ENCODE results near the gene GRID1.
"Not testable (repeated sequence)": the region's sequence is repeated elsewhere in the genome, so short reads cannot be mapped to it uniquely, and the experiment has no call there.

GRID1 gene

DNA sequence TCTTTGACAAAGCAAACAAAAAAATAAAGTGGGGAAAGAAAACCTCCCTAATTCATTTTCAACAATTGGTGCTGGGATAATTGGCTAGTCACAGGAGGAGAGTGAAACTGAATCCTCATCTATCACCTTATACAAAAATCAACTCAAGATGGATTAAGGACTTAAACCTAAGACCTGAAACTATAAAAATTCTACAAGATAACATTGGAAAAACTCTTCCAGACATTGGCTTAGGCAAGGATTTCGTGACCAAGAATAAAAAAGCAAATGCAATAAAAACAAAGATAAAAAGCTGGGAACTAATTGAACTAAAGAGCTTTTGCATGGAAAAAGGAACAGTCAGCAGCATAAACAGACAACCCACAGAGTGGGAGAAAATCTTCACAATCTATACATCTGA lies 271.5 kb downstream of the GRID1 start:
- DNase-seq (ENCODE audit: low read depth); H3K4me3 ChIP-seq (ENCODE audit: low read depth, low read length): not testable (repeated sequence)

DNA sequence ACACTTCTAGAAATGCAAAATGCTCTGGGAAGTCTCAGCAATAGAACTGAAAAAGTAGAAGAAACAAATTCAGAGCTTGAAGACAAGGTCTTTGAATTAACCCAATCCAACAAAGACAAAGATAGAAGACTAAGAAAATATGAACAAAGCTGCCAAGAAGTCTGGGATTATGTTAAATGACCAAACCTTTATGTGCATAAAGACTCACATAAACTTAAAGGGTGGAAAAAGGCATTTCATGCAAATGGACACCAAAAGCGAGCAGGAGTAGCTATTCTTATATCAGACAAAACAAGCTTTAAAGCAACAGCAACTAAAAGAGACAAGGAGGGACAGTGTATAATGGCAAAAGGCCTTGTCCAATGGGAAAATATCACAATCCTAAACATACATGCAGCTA lies 274.3 kb downstream of the GRID1 start:
- not testable (repeated sequence) for H3K4me3 ChIP-seq (ENCODE audit: low read depth, low read length)

DNA sequence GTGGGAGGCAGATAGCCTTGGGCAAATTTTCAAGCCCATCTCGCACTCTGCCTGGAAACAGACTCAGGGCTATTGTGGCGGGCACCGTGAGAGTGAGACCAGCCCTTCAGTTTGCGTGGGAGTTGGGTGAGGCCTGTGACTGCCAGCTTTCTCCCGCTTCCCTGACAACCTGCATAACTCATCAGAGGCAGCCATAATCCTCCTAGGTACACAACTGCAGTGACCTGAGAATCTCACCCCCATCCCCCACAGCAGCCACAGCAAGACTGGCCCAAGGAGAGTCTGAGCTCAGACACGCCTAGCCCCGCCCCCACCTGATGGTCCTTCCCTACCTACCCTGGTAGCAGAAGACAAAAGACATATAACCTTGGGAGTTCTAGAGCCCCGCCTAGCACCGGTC lies 275.4 kb downstream of the GRID1 start:
- no peak overlapping the region for H3K4me3 ChIP-seq (ENCODE audit: low read depth, low read length)
- DNase-seq (ENCODE audit: low read depth), result no peak

More for the DNA sequence above, 274.3 kb downstream of the GRID1 start:
- DNase-seq (ENCODE audit: low read depth), result not testable (repeated sequence)

DNA sequence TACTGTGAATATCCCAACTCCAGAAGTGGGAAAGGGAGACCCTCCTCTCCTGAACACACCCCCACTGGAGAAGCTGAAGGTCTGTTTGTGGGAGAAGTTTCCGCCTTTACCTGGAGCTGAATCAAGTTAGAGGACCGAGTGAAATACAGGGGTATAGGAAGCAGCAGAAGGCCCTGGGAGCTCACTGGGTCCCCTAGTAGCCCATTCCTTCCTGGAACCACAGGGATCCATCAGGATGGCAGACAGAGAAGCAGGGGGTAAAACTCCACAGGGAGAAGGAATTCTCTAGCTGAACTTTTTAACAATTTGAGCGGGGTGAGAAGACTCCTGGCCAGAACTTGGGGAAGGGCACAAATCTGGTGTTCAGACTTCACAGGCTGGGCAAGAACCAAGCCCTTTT lies 275.8 kb downstream of the GRID1 start:
- no peak for DNase-seq (ENCODE audit: low read depth)
- H3K4me3 ChIP-seq (ENCODE audit: low read depth, low read length), result no peak overlapping the region

DNA sequence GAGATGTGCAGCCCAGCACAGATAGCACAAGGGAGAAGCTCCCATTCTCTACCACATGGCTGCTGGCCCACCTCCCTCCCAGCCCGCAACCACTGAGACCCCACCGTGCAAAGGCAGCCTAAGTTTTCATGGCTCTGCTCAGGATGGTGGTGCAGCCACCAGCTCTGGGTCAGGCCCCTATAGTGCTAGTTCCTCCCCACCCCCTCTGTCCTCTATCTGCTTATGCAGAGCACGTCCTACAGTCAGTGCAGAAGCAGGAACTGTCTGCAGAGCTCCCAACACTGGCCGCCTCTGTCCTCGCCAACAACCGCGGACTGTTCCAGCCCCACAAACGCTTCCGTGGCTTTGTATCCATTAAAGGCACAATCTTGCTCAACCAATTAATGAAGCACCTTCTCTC lies 278.9 kb downstream of the GRID1 start:
- DNase-seq (ENCODE audit: low read depth), result no peak
- no peak overlapping the region for H3K4me3 ChIP-seq (ENCODE audit: low read depth, low read length)

DNA sequence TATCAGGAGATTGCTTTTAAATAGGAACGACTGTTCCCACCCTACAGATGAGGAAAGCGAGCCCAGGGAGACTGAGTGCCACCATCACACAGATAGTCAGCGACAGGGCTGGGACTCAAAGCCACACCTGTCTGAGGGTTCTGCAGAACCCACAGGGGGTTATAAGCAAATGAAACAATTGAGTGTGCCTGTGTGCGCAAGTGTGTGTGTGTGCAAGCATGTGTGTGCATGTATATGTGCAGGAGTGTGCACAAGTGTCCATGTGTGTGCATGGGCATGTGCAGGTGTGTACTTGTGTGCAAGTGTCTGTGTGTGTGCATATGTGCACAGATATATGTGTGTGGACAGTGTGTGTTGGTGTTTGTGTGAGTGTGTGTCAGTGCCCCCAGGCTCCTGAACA lies 280.2 kb downstream of the GRID1 start:
- DNase-seq (ENCODE audit: low read depth), result no peak
- no peak overlapping the region for H3K4me3 ChIP-seq (ENCODE audit: low read depth, low read length)

DNA sequence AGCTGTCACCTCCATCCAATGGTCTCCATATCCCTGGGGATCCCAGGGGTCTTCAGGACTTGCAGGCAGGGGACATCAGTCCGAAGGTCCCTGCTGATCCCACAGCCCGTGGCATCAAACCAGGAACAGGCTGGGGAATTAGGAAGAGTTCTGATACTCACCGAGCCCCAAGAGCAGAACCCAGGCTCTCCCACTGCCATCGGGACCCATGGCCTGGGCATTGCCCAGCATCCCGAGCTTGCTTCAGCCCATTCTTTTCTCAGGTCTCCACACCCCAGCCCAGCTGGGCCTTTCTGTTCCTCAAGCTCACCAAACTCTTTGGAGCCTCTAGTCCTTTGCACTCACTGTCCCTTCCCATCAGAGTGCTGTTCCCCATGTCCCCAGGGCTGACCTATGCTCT lies 280.9 kb downstream of the GRID1 start:
- no peak for DNase-seq (ENCODE audit: low read depth)
- H3K4me3 ChIP-seq (ENCODE audit: low read depth, low read length), result no peak overlapping the region

DNA sequence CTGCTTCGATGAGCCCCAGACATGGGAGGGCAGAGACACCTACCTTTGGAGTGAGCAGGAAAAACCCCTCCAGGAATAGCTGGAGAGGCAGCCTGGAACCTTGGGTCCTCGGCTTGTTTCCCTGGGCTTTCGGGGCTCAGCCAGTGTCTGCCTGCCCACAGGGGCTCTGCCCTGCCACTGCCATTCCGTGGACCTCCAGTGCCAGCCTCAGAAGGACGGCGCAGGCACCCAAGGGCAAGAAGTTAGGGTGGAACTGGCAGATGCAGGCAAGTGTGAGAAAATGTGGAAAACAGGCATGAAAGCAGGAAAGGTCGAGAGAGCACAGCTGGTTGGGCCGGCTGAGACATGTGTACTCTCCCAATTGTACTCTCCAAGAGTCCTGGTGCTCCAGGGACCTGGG lies 281.5 kb downstream of the GRID1 start:
- no peak overlapping the region for H3K4me3 ChIP-seq (ENCODE audit: low read depth, low read length)
- DNase-seq (ENCODE audit: low read depth), result no peak

DNA sequence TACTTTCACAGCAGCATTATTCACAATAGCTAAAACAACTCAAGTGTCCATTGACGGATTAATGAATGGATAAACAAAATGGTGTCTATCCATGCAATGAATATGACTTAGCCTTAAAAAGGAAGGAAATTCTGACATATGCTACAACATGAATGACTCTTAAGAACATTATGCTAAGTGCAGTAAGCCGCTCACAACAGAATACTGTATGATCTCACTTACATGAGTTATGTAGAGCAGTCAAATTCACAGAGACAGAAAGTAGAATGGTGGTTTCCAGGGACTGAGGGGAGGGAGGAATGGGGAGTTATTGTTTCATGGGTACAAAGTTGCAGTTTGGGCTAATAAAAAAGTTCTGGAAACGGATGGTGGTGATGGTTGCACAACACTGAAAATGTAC lies 282.0 kb downstream of the GRID1 start:
- no peak for DNase-seq (ENCODE audit: low read depth)
- no peak overlapping the region for H3K4me3 ChIP-seq (ENCODE audit: low read depth, low read length)

DNA sequence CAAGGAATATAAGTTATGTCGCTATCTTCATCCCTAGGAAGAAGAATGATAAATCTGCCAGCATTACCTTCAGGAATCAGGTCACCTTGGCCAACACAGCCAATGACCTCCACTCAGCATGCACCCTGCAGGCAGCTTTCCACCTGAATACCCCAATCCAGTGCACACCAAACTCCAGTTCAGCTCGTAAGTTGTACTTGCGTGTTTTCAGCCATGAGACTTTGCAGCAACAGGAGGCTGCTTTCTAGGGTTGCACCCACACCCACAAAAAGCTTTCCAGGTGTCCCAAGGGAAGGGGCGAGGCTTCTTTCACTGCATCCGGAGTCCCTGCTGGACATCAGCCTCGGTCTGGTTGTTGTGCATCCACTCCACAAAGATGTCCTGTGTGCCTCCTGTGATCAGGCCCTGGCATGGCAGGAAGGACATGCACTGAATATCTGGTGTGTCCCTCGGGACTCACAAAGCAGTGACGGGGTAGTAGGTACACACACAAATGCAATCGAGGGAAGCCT lies 282.9 kb downstream of the GRID1 start:
- DNase-seq (ENCODE audit: low read depth), result no peak
- no peak overlapping the region for H3K4me3 ChIP-seq (ENCODE audit: low read depth, low read length)

DNA sequence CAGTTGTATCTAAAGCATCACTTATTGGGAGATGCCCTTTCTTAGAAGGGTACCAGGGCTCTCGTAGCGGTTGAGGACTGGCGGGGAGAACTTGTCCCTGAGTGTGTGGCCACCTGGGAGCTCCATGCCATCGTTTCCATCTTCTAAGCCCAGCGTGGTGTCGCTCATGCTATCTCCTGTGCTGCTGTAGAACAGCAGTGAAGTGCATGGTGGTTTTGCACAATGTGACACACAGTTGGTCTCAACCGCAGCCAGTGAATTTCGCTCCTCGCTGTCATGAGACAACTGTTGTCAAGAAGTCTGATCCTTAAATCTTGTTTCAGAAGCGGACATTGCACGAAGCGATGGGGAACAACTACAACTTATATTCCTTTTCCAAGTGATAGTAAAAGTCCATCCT lies 283.4 kb downstream of the GRID1 start:
- H3K4me3 ChIP-seq (ENCODE audit: low read depth, low read length), result no peak overlapping the region
- no peak for DNase-seq (ENCODE audit: low read depth)

DNA sequence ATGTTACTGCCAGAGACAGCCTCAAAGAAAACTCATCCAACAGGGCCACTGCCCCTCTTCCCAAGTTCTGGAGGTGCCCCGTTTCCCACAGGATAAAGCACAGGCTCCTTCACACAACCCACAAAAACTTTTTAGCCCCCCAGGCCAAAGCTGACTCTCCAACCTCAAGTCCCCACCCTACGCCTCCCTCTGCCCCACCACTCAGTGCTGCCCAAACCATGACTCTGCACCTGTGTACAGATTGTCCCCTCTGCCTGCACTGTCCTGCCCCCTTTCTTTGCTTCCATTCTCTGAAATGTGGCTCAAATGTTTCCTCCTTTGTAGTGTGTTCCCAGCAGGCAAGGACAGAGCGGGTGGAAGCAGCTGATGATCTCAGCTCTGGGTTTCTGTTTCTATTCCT lies 284.0 kb downstream of the GRID1 start:
- DNase-seq (ENCODE audit: low read depth), result no peak

DNA sequence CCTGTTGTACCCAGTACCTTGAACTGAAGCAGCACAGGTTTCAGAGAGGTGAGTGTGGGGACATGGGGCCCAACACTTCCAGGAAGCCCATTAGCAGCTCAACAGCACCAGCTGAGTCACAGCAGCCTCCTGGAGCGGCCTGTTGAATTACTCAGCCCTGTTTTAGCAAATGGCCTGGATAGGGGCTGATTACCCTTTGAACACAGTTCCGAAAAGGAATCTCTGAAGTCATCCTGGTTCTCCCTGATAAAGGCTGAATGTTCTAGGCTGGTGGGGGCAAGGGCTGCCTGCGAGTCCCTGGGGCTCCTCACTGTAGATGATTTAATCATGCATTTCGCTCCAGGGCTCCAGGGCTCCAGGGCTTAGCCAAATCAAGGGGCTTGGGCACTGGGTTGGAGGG lies 287.5 kb downstream of the GRID1 start:
- DNase-seq (ENCODE audit: low read depth), result no peak
- H3K4me3 ChIP-seq (ENCODE audit: low read depth, low read length), result no peak overlapping the region

More for the DNA sequence above, 284.0 kb downstream of the GRID1 start:
- no peak overlapping the region for H3K4me3 ChIP-seq (ENCODE audit: low read depth, low read length)

DNA sequence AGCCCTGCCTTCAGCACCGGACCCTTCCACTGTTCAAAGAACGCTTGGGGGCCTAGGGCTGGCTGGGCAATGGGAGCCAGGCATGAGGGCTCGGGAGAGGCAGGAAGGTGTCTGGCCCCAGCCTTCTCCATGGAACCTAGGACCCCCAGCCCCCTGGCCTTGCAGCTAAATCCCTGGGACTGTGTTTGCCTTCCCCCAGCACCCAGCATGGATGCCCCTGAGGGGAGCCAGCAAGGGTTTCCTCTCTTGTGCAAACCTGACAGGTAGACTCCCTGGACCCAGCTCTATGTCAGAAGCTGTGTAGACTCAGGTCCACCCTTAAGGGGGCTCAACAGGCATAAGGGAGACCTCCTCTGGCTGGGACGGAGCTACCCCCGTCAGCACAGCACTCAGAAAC lies 288.0 kb downstream of the GRID1 start:
- DNase-seq (ENCODE audit: low read depth), result no peak
- H3K4me3 ChIP-seq (ENCODE audit: low read depth, low read length), result no peak overlapping the region

DNA sequence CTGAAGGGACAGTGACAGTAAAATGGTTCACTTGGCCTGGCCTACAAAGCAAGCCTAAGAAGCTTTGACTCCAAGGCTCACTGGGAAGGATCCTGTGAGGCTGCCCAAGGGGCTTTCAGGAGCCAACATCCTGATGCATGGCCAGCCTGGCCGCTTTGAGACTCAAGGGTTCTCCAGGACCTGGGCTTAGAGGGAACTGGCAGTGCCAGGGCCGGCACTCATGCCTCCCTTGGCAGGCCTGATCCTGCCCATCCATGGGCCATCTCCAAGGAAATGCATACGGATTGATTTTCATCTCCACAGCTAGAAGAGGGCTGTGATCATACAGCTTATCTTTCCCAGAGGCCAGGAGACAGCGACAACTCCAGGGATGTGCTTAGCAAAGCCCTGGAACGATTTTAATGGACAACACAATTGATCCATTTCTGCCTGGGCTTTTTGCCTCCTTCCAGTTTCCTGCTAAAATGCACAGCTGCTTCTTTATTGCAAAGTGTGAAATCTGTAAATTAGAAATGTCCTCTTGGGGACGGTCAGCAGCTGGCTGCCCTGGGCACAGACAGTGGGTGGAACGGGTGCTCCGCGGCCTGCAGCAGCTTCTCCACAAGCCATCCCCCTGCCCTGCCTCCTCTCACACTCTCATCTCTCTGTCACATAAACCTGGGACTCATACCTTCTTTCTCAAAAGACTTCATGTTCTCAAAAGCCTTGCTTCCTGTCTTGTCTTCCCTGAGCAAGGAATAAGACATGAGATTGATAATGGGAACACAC lies 288.5 kb downstream of the GRID1 start:
- no peak for DNase-seq (ENCODE audit: low read depth)

DNA sequence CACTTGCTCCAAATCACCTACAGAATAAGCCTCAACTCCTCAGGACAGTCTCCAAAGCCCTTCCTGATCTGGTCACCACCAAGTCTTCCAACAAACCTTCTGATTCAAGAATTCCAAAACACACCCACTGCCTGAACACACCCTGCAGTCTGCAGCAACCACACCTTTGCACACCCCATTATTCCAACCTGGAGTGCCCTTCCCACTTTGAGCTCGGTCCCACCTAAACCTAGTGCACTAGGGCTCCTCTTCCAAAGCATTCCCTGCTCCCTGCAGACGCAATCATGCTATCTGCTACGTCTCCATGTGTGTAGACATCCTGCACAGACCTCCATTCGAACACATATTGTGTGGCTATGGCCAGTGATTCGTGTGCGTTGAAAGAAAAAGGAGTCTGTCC lies 289.3 kb downstream of the GRID1 start:
- DNase-seq (ENCODE audit: low read depth), result no peak
- H3K4me3 ChIP-seq (ENCODE audit: low read depth, low read length), result no peak overlapping the region

More for the DNA sequence above, 288.5 kb downstream of the GRID1 start:
- H3K4me3 ChIP-seq (ENCODE audit: low read depth, low read length), result no peak overlapping the region

DNA sequence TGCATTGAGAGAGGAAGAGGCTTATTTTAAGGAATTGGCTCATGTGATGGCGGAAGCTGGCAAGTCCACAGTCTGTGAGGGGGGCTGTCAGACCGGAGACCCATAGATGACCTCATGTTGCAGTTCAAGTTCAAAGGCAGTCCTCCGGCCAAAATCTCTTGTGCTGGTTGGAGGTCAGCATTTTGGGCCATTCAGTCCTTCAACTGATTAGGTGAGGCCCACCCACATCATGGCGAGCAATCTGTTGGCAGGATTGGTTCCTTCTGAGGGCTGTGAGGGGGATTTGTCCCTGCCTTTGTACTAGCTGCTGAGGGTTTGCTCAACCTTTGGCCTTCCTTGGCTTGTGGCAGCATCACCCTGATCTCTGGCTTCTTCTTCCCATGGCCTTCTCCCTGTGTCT lies 290.1 kb downstream of the GRID1 start:
- not testable (repeated sequence) for H3K4me3 ChIP-seq (ENCODE audit: low read depth, low read length); DNase-seq (ENCODE audit: low read depth)

DNA sequence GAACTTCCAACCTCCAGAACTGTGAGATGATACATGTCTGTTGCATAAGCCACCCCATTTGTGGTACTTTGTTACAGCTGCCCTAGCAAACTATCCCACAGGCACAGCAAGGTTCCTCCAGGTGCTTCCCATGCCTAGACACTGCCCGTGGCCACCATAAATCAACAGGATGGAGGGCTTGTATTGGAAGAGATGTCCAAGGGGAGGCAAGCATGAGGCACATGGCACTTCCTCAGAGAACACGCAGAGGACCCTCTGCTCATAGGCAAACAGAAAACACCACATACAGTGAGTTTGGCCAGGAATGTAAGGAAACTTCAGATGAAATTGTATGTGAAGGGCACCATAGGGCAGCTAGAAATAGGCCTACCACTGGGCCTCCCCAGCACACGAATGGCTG lies 291.1 kb downstream of the GRID1 start:
- H3K4me3 ChIP-seq (ENCODE audit: low read depth, low read length), result no peak overlapping the region
- no peak for DNase-seq (ENCODE audit: low read depth)

DNA sequence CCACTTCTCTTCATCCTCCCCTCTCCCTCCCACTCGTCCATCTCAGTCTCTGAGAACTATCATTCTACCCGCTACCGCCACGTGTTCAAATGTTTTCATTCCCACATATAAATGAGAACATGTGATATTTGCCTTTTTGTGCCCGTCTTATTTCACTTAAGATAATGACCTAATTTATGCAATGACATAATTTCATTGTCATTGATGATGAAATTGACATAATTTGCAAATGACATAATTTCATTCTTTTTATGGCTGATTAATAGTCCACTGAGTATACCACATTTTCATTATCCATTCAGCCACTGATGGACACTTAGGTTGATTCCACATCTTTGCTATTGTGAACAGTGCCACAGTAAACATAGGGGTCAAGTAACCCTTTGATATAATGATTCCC lies 292.3 kb downstream of the GRID1 start:
- H3K4me3 ChIP-seq (ENCODE audit: low read depth, low read length), result no peak overlapping the region
- no peak for DNase-seq (ENCODE audit: low read depth)

DNA sequence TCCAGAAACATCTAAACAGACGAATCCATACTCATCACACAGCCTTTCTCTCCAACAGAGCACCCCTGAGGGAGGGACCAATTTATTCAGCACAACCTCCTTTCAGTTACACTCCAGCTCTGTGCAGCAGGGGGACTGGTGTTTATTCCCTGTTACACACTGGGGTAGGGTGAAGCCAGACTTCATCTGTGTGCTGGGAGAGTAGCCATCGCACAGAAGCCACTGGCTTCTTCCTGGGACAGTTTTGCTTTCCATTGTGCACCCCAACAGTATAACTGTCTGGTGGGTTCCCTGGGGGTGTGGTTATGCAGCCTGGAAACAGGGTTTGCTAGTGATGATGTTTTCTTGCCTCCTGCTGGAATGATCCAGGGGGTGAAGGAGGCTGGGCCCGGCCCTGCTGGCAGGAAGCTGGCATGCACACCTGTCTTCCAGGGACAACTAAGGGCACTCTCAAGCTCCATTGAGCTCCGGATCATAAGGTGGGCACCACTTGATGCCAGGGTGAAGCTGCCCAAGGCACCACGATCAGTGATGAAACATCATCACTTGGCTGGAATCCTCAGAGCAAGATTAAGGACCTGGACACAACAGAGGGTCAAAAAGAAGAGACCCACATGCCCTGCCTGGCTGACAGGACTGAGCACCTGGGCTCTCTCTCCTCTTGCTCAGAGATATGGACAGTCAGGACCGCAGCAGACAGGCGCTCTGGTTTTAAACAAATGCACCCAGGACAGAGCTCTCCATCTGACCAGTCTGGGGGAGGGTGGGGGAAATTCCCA lies 293.2 kb downstream of the GRID1 start:
- DNase-seq (ENCODE audit: low read depth), result no peak

DNA sequence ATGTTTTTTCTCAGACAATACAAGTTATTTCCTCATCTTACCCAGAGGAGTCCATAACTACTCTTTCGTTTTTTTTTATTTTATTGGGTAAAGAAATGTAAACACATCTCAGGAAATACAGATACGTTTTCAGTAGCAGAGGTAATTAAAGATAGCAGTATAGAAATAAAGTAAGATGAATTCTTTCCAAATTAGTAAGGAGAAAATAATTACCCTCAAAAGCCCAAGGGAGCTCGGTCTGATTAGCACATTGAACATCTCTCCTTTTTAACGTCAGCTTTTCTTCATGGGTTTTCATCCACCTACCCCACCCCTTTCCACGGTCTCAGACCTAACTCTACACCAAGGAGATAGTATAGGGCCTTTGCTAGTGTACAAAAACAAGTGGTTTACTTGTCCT lies 294.2 kb downstream of the GRID1 start:
- no peak for DNase-seq (ENCODE audit: low read depth)
- H3K4me3 ChIP-seq (ENCODE audit: low read depth, low read length), result no peak overlapping the region

More for the DNA sequence above, 293.2 kb downstream of the GRID1 start:
- no peak overlapping the region for H3K4me3 ChIP-seq (ENCODE audit: low read depth, low read length)

All from skeletal muscle cell (primary cell).